Type B pancreatic cell (in vitro differentiated cells): ENCODE results near the gene ZNF19. TPM values are rescaled to one million over a fixed set of nuclear protein-coding genes. Genes with fewer than 3 reads are reported as not detected.

Experiments
- DNase-seq: peaks from one replicate; pipeline ENCODE4 v3.0.0; 2021; ENCODE audit warnings: mixed read lengths; ENCODE audit not compliant: unreplicated experiment; ENCODE audit errors: extremely low spot score
- H3K27ac Mint-ChIP-seq: 2 replicates; pipeline ENCODE4 v1.8.0; 2021; ENCODE audit warnings: mild to moderate bottlenecking, mixed read lengths
- H3K27me3 Mint-ChIP-seq: 2 replicates; pipeline ENCODE4 v1.8.0; 2021; ENCODE audit warnings: mixed read lengths
- H3K36me3 Mint-ChIP-seq: 2 replicates; pipeline ENCODE4 v1.8.0; 2021; ENCODE audit warnings: mixed read lengths
- H3K4me1 Mint-ChIP-seq: one replicate; pipeline ENCODE4 v1.8.0; 2021; ENCODE audit warnings: mixed read lengths; ENCODE audit not compliant: unreplicated experiment
- H3K4me3 Mint-ChIP-seq: 2 replicates; pipeline ENCODE4 v1.8.0; 2021; ENCODE audit warnings: mild to moderate bottlenecking, mixed read lengths
- H3K9me3 Mint-ChIP-seq: 2 replicates; pipeline ENCODE4 v1.8.0; 2021; ENCODE audit warnings: mixed read lengths
- total RNA-seq: library from RNA; stranded (reverse); gene quantifications from 2 replicates; pipeline ENCODE4 v1.2.1, GENCODE V29; 2021; ENCODE audit warnings: low replicate concordance
- TF ChIP-seq, protein P1 (sequence below): fragments of 200-600 bp; sonication (generic); conservative IDR thresholded peaks from 2 replicates; pipeline ENCODE4 v1.5.0; 2021; ENCODE audit warnings: antibody characterized with exemption, mild to moderate bottlenecking

Gene ZNF19
- total RNA-seq, 1 donor from 2014 or later, result 7.6 TPM

- TF ChIP-seq, protein P1, sequence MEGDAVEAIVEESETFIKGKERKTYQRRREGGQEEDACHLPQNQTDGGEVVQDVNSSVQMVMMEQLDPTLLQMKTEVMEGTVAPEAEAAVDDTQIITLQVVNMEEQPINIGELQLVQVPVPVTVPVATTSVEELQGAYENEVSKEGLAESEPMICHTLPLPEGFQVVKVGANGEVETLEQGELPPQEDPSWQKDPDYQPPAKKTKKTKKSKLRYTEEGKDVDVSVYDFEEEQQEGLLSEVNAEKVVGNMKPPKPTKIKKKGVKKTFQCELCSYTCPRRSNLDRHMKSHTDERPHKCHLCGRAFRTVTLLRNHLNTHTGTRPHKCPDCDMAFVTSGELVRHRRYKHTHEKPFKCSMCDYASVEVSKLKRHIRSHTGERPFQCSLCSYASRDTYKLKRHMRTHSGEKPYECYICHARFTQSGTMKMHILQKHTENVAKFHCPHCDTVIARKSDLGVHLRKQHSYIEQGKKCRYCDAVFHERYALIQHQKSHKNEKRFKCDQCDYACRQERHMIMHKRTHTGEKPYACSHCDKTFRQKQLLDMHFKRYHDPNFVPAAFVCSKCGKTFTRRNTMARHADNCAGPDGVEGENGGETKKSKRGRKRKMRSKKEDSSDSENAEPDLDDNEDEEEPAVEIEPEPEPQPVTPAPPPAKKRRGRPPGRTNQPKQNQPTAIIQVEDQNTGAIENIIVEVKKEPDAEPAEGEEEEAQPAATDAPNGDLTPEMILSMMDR, result no peak
- no peak overlapping the region for H3K27ac Mint-ChIP-seq
- H3K4me1 Mint-ChIP-seq, result peaks cover 4% of the 10 kb centered on the region
- DNase-seq, result no peak
- no peak overlapping the region for H3K4me3 Mint-ChIP-seq
- H3K27me3 Mint-ChIP-seq, result no peaks in the 10 kb centered on the region
- no peaks in the 10 kb centered on the region for H3K9me3 Mint-ChIP-seq
- H3K36me3 Mint-ChIP-seq, result no peaks in the 10 kb centered on the region
Observed at GRCh38 chr16:71467810-71468209, 21.3 kb downstream of the ZNF19 start.

DNA sequence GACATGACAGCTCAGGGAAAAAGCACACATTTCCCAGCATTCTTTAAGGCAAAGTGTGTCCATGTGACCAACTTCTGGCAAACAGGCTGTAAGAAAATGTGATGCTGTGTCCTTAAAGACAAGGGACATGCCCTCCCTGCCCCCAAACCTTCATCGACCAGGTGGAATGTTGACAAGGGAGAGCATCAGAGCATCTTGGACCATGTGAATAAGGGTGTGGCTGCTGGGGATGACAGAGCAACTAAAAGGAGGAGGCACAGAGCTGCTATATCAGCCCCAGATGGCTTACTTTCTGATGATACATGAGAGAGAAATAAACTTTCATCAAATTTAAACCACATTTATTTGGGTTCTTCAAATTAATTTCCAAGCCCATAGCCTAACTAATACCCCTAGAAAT lies 24.9 kb downstream of the ZNF19 start:
- H3K27me3 Mint-ChIP-seq, result no peaks in the 10 kb centered on the region
- no peaks in the 10 kb centered on the region for H3K36me3 Mint-ChIP-seq
- no peak for DNase-seq
- peaks cover 11% of the 10 kb centered on the region for H3K4me1 Mint-ChIP-seq
- no peak overlapping the region for H3K4me3 Mint-ChIP-seq
- no peaks in the 10 kb centered on the region for H3K9me3 Mint-ChIP-seq
- TF ChIP-seq, protein P1, result no peak
- no peak overlapping the region for H3K27ac Mint-ChIP-seq

DNA sequence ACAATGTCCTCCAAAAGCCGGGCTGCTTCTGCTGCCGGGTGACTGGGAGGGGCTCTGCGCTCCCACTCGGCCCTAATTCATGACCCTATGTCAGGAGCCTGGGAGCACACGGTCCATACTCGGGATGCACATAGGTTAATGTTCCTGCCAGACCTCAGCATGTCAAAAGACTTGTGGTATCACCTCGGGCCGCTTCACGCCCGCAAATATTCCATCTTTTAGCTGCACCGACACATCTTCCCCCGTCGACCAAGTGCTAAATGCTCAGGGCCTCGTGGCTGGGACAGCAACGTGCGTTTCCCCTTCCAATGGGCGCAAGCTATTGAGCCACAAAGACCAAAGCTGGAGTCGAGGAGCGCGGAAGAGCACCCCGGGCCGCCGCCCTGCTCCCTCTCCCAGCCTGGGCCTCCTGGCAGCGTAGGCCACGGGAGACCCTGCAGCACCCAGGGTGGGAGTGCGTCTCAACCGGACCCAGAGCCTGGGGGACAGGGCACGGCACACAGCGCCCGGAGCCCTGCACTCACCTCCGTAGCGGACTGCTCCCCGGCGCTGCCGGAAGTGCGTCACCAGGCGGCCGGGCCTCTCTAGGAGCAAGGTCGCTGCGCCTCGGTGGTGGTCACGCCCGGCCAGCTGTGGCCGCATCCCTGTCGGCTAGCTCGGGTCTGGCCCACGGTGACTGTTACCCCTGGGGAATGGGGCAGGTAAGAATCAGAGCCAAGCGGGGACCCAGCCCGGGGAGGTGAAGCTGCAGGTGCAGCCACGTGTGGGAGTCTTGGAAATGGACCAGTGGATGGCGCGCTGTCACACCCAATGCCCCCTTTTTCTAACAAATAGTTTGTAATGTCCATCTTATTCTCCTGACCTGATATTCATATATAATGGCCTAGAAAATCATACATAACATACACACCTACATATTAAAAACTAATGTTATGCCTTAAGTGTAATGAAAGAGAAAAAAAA lies 27.2 kb downstream of the ZNF19 start, which contains the start of gene ZNF23:
Gene ZNF23, minus strand, starts transcription at position 562 of the 963 bp plus-strand sequence. CDS start 5,451 bp downstream, outside the sequence.
- peak within 1 kb of the TSS; percentile 90 for H3K27ac Mint-ChIP-seq
- no peaks in the 10 kb centered on the region for H3K9me3 Mint-ChIP-seq
- TF ChIP-seq, protein P1, result no peak
- H3K27me3 Mint-ChIP-seq, result no peaks in the 10 kb centered on the region
- H3K36me3 Mint-ChIP-seq, result no peaks in the 10 kb centered on the region
- peaks cover 11% of the 10 kb centered on the region for H3K4me1 Mint-ChIP-seq
- DNase-seq, result peak; percentile 88
- H3K4me3 Mint-ChIP-seq, result peak within 1 kb of the TSS; percentile 97

GRCh38 chr16:71460941-71461340 lies 28.2 kb downstream of the ZNF19 start:
- H3K9me3 Mint-ChIP-seq, result no peaks in the 10 kb centered on the region
- peak overlapping the region; percentile 97 for H3K4me3 Mint-ChIP-seq
- TF ChIP-seq, protein P1, result no peak
- peaks cover 11% of the 10 kb centered on the region for H3K4me1 Mint-ChIP-seq
- peaks cover 5% of the 10 kb centered on the region for H3K36me3 Mint-ChIP-seq
- H3K27ac Mint-ChIP-seq, result no peak overlapping the region
- DNase-seq, result no peak
- H3K27me3 Mint-ChIP-seq, result no peaks in the 10 kb centered on the region

DNA sequence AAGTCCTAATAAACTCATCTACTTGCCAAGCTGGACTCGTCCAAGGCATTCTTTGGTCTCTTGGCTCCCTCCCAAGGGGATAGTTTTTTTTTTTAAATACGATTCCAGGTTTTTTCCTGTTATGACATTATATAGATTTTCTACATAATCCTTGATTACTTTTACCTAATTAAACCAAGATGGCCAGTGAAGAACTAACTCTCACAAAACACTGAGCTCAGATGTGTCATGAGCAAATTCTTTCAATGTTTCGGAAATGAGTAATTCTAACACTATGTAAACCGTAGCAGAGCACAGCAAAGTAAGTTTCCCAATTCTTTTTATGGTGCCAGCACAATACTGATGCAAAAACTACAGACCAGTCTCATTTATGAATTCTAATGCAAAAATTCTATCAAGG lies 28.9 kb downstream of the ZNF19 start:
- TF ChIP-seq, protein P1, result no peak
- H3K9me3 Mint-ChIP-seq, result no peaks in the 10 kb centered on the region
- peaks cover 11% of the 10 kb centered on the region for H3K4me1 Mint-ChIP-seq
- peak overlapping the region; percentile 97 for H3K4me3 Mint-ChIP-seq
- no peaks in the 10 kb centered on the region for H3K27me3 Mint-ChIP-seq
- no peak overlapping the region for H3K27ac Mint-ChIP-seq
- H3K36me3 Mint-ChIP-seq, result peaks cover 8% of the 10 kb centered on the region
- no peak for DNase-seq
